ENCODE data around the gene LCK.
"Not testable (repeated sequence)": the region's sequence is repeated elsewhere in the genome, so short reads cannot be mapped to it uniquely, and the experiment has no call there.

The LCK gene

DNA sequence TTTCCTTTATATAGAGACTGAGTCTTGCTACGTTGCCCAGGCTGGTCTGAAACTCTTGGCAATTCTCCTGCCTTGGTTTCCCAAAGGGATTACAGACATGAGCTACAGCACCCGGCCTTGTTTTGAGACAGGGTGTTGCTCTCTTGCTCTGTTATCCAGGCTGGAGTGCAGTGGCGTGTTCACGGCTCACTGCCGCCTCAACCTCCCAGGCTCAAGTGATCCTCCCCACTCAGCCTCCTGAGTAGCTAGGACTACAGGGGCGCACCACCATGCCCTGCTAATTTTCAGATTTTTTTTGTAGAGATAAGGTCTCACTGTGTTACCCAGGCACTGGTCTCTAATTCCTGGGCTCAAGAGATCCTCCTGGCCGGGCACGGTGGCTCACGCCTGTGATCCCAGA, 14.8 kb downstream of the LCK start:
- no peak for DNase-seq
- intact Hi-C loops (cut with DNase I), result no loop called here

DNA sequence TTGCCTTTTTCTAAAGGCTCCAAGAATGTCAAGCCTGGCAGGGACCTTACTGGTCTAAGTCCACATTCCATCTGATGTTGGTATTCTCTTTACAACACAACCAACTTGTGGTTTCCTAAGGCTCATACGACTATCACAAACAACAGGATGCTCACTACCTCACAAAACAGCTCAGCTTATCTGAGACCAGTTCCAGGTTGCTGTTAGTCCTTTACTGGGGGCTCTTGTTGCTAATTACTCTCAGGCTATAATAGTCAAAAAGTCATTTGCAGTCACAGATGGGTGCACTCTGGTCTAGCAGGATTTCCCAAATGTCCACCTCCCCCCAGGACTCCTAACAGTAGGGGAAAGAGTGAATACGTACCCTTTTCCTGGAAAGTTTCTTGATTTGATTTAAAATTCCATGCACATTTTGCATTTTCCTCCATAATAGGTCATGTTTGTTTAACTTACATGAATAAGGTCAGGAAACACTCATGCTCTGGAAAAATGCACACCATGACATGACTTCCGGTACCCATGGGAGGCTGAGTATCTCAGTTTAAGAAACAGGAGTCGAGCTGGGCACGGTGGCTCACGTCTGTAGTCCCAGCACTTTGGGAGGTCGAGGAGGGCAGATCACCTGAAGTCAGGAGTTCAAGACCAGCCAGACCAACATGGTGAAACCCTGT, 16.0 kb downstream of the LCK start:
- intact Hi-C loops (cut with DNase I), result no loop called here
- DNase-seq, result no peak

DNA sequence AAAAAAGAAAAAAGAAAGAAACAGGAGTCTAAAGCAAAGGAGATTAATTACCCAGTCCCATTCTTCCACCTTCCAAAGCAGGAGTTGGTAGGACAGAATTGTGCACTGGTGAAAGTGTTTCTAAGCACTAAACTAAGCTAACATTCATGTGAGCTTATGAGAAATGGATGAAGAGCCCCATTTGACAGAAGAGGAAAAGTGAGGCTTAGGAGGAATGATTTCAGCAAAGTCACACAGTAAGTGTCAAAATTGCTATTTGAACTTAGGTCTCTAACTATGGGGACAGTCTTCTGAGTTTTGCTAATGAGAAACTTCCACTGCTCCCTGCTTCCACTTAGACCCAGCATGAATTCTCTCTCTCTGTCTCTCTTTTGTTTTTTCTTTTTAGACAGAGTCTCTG, 18.7 kb downstream of the LCK start:
- intact Hi-C loops (cut with DNase I), result no loop called here
- no peak for DNase-seq

DNA sequence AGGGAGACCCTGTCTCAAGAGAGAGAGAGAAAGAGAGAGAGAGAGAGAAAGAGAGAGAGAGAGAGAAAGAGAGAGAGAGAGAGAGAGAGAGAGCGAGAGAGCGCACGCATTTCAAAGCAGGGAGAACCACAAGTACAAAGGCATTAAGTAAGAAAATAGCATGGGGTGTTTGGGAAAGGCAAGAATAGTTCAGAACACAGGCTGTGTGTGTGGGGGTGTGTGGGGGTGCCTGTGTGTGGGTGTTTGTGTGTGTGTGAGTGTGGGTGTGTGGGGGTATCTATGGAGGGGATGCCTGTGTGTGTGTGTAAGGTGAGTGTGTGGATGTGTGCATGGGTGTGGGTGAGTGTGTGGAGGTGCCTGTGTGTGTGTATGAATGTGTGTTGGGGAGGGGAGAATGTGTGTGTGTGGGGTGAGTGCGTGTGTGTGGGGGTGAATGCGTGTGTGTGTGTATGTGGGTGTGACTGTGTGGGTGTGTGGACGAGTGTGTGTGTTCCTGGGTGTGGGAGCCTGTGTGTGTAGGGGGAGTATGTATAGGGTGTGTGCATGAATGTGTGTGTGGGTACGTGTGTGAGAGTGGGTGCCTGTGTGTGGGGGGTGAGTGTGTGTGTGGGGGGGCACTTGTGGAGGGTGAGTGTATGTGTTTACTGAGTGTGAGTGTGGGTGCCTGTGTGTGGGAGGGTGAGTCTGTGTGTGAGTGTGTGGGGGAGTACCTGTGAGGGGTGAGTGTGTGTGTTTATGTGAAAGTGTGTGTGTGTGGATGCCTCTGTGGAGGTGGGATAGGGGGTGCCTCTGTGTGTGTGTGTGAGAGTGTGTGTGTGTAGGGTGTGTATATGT, 21.7 kb downstream of the LCK start:
- no peak for DNase-seq
- intact Hi-C loops (cut with DNase I), result no loop called here

DNA sequence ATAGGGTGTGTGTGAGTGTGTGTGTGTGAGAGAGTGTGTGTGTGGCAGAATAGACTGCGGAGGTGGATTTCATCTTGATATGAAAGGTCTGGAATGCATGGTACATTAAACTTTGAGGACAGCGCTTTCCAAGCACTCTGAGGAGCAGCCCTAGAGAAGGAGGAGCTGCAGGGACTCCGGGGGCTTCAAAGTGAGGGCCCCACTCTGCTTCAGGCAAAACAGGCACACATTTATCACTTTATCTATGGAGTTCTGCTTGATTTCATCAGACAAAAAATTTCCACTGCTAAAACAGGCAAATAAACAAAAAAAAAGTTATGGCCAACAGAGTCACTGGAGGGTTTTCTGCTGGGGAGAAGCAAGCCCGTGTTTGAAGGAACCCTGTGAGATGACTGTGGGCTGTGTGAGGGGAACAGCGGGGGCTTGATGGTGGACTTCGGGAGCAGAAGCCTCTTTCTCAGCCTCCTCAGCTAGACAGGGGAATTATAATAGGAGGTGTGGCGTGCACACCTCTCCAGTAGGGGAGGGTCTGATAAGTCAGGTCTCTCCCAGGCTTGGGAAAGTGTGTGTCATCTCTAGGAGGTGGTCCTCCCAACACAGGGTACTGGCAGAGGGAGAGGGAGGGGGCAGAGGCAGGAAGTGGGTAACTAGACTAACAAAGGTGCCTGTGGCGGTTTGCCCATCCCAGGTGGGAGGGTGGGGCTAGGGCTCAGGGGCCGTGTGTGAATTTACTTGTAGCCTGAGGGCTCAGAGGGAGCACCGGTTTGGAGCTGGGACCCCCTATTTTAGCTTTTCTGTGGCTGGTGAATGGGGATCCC, 22.5 kb downstream of the LCK start:
- DNase-seq, result no peak
- intact Hi-C loops (cut with DNase I), result no loop called here

DNA sequence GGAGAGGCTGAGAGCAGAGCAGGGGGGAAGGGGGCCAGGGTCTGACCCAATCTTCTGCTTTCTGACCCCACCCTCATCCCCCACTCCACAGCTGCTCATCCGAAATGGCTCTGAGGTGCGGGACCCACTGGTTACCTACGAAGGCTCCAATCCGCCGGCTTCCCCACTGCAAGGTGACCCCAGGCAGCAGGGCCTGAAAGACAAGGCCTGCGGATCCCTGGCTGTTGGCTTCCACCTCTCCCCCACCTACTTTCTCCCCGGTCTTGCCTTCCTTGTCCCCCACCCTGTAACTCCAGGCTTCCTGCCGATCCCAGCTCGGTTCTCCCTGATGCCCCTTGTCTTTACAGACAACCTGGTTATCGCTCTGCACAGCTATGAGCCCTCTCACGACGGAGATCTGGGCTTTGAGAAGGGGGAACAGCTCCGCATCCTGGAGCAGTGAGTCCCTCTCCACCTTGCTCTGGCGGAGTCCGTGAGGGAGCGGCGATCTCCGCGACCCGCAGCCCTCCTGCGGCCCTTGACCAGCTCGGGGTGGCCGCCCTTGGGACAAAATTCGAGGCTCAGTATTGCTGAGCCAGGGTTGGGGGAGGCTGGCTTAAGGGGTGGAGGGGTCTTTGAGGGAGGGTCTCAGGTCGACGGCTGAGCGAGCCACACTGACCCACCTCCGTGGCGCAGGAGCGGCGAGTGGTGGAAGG, 23.7 kb downstream of the LCK start:
- intact Hi-C loops (cut with DNase I), result no loop called here
- DNase-seq, result no peak

DNA sequence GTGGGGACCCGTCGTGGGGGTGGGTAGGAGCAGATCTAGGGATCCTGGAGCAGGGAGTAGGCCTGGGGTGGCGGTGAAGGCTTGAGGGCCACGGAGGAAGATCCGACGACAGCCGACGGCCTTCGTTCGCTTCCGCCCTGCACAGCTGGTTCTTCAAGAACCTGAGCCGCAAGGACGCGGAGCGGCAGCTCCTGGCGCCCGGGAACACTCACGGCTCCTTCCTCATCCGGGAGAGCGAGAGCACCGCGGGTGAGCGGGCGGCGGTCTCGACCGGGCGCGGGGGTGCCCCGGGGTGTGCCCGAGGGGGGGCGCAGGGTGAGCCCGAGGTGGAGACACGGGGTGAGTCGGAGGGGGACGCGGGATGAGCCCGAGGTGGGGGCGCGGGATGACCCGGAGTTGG, 24.4 kb downstream of the LCK start:
- intact Hi-C loops (cut with DNase I), result no loop called here
- DNase-seq, result no peak

DNA sequence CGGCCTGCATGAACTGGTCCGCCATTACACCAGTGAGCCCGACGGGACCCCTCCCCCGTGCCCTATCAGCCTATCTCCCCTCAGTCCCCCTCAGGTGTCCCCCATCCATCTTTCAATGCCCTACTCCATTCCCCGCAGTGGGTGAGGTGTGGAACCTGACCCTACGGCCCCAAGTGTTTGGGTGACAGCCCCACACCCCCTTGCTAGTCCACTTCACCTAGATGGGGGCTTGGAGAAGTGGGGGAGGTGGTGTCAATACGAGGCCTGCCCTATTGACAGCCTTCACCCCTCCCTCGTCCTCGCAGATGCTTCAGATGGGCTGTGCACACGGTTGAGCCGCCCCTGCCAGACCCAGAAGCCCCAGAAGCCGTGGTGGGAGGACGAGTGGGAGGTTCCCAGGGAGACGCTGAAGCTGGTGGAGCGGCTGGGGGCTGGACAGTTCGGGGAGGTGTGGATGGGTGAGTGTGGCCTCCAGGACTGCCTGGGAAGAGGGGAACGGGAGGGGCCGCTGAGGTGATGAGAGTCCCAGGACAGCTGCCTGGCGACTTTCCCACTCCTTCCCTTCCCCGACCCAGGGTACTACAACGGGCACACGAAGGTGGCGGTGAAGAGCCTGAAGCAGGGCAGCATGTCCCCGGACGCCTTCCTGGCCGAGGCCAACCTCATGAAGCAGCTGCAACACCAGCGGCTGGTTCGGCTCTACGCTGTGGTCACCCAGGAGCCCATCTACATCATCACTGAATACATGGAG, 25.1 kb downstream of the LCK start:
- intact Hi-C loops (cut with DNase I), result no loop called here
- DNase-seq, result no peak

DNA sequence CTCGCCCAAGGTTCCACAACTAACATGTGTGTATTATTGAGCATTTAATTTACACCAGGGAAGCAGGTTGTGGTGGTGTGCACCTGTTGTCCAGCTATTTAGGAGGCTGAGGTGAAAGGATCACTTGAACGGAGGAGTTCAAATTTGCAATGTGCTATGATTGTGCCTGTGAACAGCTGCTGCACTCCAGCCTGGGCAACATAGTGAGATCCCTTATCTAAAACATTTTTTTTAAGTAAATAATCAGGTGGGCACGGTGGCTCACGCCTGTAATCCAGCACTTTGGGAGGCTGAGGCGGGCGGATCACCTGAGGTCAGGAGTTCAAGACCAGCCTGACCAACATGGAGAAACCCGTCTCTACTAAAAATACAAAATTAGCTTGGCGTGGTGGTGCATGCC, 33.7 kb downstream of the LCK start:
- DNase-seq; intact Hi-C loops (cut with DNase I): not testable (repeated sequence)

DNA sequence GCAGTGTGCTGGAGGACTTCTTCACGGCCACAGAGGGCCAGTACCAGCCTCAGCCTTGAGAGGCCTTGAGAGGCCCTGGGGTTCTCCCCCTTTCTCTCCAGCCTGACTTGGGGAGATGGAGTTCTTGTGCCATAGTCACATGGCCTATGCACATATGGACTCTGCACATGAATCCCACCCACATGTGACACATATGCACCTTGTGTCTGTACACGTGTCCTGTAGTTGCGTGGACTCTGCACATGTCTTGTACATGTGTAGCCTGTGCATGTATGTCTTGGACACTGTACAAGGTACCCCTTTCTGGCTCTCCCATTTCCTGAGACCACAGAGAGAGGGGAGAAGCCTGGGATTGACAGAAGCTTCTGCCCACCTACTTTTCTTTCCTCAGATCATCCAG, 34.6 kb downstream of the LCK start:
- DNase-seq, result no peak
- intact Hi-C loops (cut with DNase I), result no loop called here

DNA sequence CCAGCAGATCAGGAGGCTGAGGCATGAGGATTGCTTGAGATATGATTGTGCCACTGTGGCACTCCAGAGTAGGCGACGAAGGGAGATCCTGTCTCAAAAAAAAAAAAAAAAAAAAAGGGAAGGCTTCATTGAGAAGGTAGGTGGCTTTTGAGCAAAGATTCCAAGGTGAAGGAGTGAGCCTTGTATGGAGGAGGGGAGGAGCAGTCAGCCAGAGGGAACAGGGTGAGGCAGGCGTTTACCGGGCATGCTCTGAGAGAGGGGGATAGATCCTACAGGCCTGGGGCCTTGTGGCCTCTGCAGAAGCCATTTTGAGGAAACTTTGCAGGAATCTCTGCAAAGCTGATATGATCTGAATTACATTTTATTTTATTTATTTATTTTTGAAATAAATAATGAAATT, 35.7 kb downstream of the LCK start:
- intact Hi-C loops (cut with DNase I), result no loop called here
- peak in 16 of 42 donors; percentile 2 to 60 (median 24) for DNase-seq

DNA sequence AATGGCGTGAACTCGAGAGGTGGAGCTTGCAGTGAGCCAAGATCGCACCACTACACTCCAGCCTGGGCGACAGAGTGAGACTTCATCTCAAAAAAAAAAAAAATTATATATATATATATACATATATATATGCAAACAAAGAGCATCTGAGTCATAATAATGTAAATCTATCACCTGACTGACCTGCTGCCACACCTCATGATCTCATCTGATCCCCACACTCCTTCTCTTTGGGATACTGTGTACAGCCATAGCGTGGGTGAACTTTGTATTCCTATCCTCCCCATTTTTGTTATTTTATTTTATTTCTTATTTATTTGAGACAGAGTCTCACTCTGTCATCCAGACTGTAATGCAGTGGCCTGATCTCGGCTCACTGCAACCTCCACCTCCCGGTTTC, 38.2 kb downstream of the LCK start:
- intact Hi-C loops (cut with DNase I), result no loop called here
- DNase-seq, result no peak

DNA sequence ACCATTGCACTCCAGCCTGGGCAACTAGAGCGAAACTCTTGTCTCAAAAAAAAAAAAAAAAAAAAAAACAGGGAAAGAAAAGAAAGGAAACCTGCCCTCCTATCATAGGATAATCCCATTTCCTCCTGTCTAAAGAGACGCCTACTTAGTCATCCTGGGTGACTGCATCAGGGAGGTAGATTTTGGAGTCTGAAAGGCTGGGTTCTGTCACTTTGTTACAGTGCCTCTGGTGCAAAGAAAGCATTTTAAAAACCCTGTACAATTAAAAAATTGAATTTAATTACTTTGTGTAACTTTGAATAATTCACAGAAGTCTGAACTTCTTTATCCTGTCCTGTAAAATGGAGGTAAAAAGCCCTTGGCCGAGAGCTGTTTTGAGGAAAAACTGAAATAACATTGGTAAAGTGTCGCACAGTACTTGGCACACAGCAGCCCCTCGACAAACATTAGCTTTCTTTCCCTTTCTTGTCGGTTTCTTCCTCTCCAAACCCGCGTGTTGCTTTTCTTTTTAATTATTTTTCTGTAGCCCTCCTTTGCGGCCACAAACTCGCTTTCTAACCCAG, 40.2 kb downstream of the LCK start:
- no peak for DNase-seq
- intact Hi-C loops (cut with DNase I), result no loop called here

DNA sequence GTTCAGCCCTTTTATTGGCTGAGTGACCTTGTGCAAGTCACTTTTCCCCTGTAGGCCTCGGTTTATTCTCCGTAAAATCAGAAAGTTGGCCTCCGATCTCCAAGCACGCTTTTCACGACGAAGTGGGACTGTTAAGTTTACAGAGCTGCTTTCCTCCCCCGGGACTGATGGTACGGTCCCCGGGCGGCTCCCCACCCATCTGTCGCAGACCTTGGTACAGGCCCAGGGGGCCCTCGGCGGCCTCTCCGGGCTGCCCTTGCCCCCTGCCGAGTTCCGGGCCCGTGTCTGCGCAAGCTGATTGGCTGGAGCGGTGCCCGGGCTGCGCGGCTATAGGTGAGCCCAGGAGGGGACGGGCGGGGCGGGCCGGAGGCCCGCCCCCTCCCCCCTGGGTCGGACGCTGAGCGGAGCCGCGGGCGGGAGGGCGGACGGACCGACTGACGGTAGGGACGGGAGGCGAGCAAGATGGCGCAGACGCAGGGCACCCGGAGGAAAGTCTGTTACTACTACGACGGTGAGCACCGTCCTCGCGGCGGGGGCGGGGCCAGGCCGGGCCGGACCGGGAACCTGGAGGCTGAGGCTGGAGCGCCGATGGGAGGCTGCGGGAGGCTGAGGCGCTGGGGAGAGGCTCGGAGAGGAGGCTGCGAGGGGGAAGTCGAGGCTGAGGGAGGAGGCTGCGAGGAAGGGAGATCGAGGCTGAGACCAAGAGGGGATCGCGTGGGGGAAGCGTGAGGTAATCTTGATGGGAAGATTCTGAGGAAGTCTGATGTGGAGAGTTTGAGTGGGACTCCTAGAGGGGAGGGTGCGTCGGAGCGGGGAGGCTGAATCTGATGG, 40.9 kb downstream of the LCK start, which contains the start of gene HDAC1:
Gene HDAC1, plus strand, starts transcription at position 376 of the 831 bp plus-strand sequence. Its CDS starts 87 bp downstream, at position 463.
- intact Hi-C loops (cut with DNase I), result loop anchor here (2.0 kb wide), 1 partner anchor 49 kb away; no protein-coding TSS in a partner anchor
- DNase-seq, result peak; percentile 78 to 95 (median 89)

DNA sequence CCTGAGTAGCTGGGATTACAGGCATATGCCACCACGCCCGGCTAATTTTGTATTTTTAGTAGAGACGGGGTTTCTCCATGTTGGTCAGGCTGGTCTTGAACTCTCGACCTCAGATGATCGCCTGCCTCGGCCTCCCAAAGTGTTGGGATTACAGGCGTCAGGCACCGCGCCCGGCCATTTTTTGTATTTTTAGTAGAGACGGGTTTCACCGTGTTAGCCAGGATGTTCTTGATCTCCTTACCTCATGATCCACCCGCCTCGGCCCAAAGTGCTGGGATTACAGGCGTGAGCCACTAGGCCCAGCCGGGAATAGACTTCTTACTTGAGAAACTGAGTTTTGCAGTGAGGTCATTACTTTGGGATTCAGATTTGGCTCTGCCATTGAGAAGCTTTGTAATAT, 47.1 kb downstream of the LCK start:
- intact Hi-C loops (cut with DNase I); DNase-seq: not testable (repeated sequence)

DNA sequence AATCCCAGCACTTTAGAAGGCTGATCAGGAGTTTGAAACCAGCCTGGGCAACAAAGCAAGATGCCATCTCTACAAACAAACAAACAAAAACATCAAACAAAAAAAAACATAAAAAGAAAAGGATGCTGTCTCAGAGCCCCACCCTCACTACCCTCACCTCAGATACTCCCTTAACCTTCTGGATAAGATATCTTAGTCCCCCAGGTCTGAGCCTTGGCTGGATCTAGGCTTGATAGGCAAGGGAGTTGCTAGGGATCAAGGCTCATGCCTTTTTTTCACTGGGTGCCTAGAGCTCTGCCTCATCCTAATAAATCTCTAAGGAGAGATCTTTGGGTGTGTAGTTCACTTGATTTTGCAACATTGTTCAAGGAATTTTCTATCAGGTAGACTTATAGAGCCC, 48.3 kb downstream of the LCK start:
- intact Hi-C loops (cut with DNase I), result no loop called here
- no peak for DNase-seq

DNA sequence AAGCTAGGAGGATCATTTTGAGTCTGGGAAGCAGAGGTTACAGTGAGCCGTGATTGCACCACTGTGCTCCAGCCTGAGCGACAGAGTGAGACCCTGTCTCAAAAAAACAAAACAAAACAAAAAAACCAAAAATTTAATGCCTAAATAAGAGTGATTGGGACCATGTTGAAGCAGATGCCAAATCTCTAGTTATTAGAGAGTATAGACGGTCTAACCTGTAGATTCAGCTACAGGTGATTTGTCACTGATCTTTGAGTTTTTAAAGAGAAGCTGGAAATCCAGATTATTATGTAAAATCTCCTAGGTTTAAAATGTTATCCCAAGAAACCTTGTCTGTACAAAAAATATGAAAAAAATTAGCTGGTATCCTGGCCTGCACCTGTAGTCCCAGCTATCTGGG, 52.3 kb downstream of the LCK start:
- intact Hi-C loops (cut with DNase I), result no loop called here
- DNase-seq, result no peak
